T-cell (primary cell): ENCODE data around the gene HCFC1. TPM values are rescaled to one million over a fixed set of nuclear protein-coding genes. Genes with fewer than 3 reads are reported as not detected.

Experiments used
- ATAC-seq, 4 experiments: fragments of 200-7000 bp in 3 of 4; fragments of 150-1000 bp in 1 of 4; cut with Tn5 transposase; replicated peaks in 1 of 4; 1 replicate in 3 of 4; 2 replicates in 1 of 4; pipeline ENCODE4 v1.10.0; 2021; ENCODE audit warnings: moderate library complexity in 3 of 4, mild to moderate bottlenecking in 2 of 4, moderate number of reproducible peaks in 1 of 4
- CTCF ChIA-PET, 2 donors: fragments of 300-600 bp; sonication (Branson Sonifier 250); formaldehyde crosslinking; loops; one replicate each; lab custom pipeline; 2022; ENCODE audit warnings: antibody characterized with exemption in 2 of 2; lab: Charles Lee
- POLR2A ChIA-PET, 2 donors: fragments of 300-600 bp; sonication (Branson Sonifier 250); formaldehyde crosslinking; loops; one replicate each; lab custom pipeline; 2022; ENCODE audit warnings: antibody characterized with exemption in 2 of 2; lab: Charles Lee
- DNase-seq, 35 experiments: peaks; one replicate each; pipeline versions ENCODE4 v3.0.0 to v3.0.0-alpha.2; 2013 to 2023
- H3K27ac ChIP-seq: one replicate; pipeline ENCODE4 v1.5.1; 2013; ENCODE audit warnings: low read length
- H3K27me3 ChIP-seq, 2 experiments: replicated peaks in 1 of 2; 1 replicate in 1 of 2; 2 replicates in 1 of 2; pipeline versions ENCODE4 v1.6.1 to v1.7.0; 2013; ENCODE audit warnings: low read length in 1 of 2, mixed read lengths in 1 of 2; ENCODE audit not compliant: control insufficient read depth in 2 of 2, insufficient read depth in 2 of 2; ENCODE audit errors: extremely low read depth in 1 of 2
- H3K36me3 ChIP-seq, 2 donors: 1 replicate in 1 of 2; 2 replicates in 1 of 2; pipeline versions ENCODE4 v1.6.1 to v1.7.0; 2013; ENCODE audit warnings: low read length in 1 of 2; ENCODE audit not compliant: control insufficient read depth in 2 of 2, insufficient read depth in 1 of 2; ENCODE audit errors: extremely low read depth in 1 of 2
- H3K4me1 ChIP-seq, 2 experiments: 1 replicate in 1 of 2; 2 replicates in 1 of 2; pipeline versions ENCODE4 v1.6.1 to v1.7.0; 2013; ENCODE audit warnings: low read length in 2 of 2, mixed read lengths in 1 of 2; ENCODE audit not compliant: insufficient read depth in 2 of 2, control insufficient read depth in 1 of 2; ENCODE audit errors: extremely low read depth in 1 of 2
- H3K4me3 ChIP-seq, 2 donors: 1 replicate in 1 of 2; 2 replicates in 1 of 2; pipeline versions ENCODE4 v1.5.1 to v1.7.0; 2013; ENCODE audit warnings: mild to moderate bottlenecking in 2 of 2, low read length in 1 of 2, moderate library complexity in 1 of 2; ENCODE audit not compliant: control insufficient read depth in 1 of 2; ENCODE audit errors: extremely low read depth in 1 of 2
- H3K9me3 ChIP-seq: 2 replicates; pipeline ENCODE4 v1.7.0; 2013
- H3K27ac Mint-ChIP-seq, 2 donors: one replicate each; pipeline ENCODE4 v1.8.0; 2020 to 2021; ENCODE audit warnings: mild to moderate bottlenecking in 2 of 2, mixed read lengths in 2 of 2
- H3K27me3 Mint-ChIP-seq, 2 donors: one replicate each; pipeline ENCODE4 v1.8.0; 2021 to 2022; ENCODE audit warnings: mixed read lengths in 2 of 2
- H3K36me3 Mint-ChIP-seq: one replicate; pipeline ENCODE4 v1.8.0; 2021; ENCODE audit warnings: mixed read lengths
- H3K4me1 Mint-ChIP-seq, 3 donors: one replicate each; pipeline ENCODE4 v1.8.0; 2020 to 2022; ENCODE audit warnings: mixed read lengths in 3 of 3, mild to moderate bottlenecking in 1 of 3
- H3K4me3 Mint-ChIP-seq, 3 donors: one replicate each; pipeline ENCODE4 v1.8.0; 2020 to 2022; ENCODE audit warnings: mild to moderate bottlenecking in 3 of 3, mixed read lengths in 3 of 3, moderate library complexity in 3 of 3
- H3K9me3 Mint-ChIP-seq, 3 donors: one replicate each; pipeline ENCODE4 v1.8.0; 2020 to 2022; ENCODE audit warnings: mixed read lengths in 3 of 3
- WGBS: methylation state at CpG from one replicate; pipeline ENCODE4 v1.1.5; 2013; ENCODE audit warnings: missing lambda C conversion rate; ENCODE audit not compliant: insufficient coverage; 5-methylcytosine and 5-hydroxymethylcytosine counted together
- total RNA-seq, 35 experiments: library from RNA in 6 of 35; stranded (reverse) in 6 of 35; fragments of 120-200 nt in 1 of 35; gene quantifications; one replicate each; pipeline versions ENCODE4 v1.2.1 to v1.2.4 and lab custom pipeline; 2013 to 2026

Gene HCFC1
- total RNA-seq, 5 donors from 2014 or later (not counting 1 experiment from before 2014, with no cell fraction given), result 67.1 to 73.4 (median 69.2) TPM

DNA sequence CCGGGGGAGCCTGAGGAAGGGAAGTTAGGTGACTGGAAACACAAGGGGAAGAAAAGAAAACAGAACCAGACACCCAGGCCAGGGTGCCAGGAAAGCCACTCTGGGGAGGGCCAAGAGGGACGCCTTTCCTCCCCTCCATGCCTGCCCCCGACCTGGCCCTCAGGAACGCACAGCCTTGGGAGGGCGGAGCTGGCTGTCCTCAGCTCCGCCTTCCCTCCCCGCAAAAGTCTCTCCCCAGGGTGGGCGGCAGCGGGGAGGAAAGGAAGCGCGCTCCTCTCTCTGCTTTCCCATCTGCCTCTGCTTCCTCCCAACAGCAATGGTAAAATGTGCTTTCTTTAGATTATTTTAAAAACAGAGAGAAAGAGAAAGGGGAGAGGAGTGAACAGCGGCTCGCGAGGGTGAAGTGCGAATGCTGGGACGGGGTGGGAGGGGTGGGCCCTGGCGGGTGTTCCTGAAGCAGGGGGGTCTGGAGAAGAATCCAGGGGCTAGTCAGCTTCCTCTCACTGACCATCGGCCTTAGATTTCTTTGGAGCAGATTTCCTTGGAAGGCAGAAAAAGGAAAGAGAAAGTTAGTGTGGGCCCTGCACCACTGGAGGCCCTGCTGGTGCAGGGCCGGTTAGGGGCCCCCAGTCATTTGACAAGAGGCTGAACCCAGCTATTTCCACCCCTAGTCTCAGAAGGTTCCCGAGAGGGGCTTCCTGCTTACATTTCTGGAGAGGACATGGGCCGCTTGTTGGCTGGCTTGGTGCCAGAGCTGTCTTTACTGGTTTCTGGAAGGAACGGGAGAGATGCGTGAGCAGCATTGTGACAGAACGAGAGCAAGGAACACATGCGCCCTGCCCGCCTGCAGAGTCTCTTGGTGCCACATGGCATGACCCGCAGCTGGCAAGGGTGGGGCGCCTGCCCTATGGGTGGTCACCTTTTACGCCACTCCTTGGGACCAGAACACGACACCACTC lies 22.5 kb downstream of the HCFC1 start:
- Histone ChIP-seq H3K4me3 (no peak overlapping the region), H3K27ac (no peak overlapping the region), H3K4me1 (peaks cover 3 to 57% of the 10 kb centered on the region in 2 experiments), H3K36me3 (peaks cover 7 to 45% of the 10 kb centered on the region in 2 donors), H3K27me3 (no peaks in the 10 kb centered on the region), H3K9me3 (no peaks in the 10 kb centered on the region)
- CTCF ChIA-PET, result interaction anchor here (0.6 to 3.6 kb wide), 8 partner anchors 14 to 605 kb away, joined by 3 to 36 read pairs (median 4); partner anchors contain the start of genes ARHGAP4 (in 2 of the 2) and PLXNB3 (in 1 of the 2)
- Mint-ChIP-seq H3K4me3 (no peak overlapping the region), H3K4me1 (peaks cover 17 to 23% (median 21%) of the 10 kb centered on the region in 3 donors), H3K27me3 (no peaks in the 10 kb centered on the region), H3K9me3 (no peaks in the 10 kb centered on the region), H3K36me3 (peaks cover 6% of the 10 kb centered on the region), H3K27ac (peak overlapping the region in 1 of 2 donors; percentile 76)
- WGBS, result 73% methylated on average over 14 of the region's 30 CpGs
- POLR2A ChIA-PET, result interaction anchor here in 1 of 2 donors (1.2 kb wide), 1 partner anchor 24 kb away, joined by 3 read pairs; no protein-coding TSS in a partner anchor
- ATAC-seq (no peak), DNase-seq (peak in 1 of 35 experiments; percentile 30)

DNA sequence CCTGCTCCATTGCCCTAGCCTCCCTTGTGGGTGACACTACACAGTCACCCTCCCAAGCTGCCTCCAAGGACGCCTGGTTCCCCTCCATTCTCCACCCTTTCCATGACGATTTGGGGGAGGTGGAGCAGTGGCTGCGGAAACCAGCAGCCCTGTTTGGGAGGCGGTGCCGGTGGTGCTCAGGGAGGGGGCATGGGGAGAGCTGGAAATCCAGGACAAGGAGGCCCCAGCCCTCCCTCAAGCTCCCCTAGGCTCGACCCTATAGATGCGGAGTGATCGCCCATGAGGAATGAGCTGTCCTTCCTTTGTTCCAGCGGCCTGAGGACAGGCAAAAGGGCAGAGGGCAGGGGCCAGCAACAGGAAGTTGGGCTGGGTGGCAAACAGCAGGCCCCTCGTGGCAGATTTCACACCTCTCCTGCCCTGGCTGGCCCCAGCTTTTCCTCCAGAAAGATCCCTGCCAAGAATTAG lies 23.6 kb downstream of the HCFC1 start:
- Mint-ChIP-seq H3K9me3 (no peaks in the 10 kb centered on the region), H3K27ac (peak overlapping the region; percentile 39 to 76), H3K36me3 (peaks cover 6% of the 10 kb centered on the region), H3K27me3 (no peaks in the 10 kb centered on the region), H3K4me3 (no peak overlapping the region), H3K4me1 (peaks cover 19 to 25% (median 20%) of the 10 kb centered on the region in 3 donors)
- no peaks in the 10 kb centered on the region for H3K27me3 ChIP-seq
- peaks cover 3 to 34% of the 10 kb centered on the region in 2 donors for H3K36me3 ChIP-seq
- H3K27ac ChIP-seq, result no peak overlapping the region
- POLR2A ChIA-PET, result no interaction called here
- H3K4me1 ChIP-seq, result peaks cover 5 to 59% of the 10 kb centered on the region in 2 experiments
- H3K4me3 ChIP-seq, result no peak overlapping the region
- H3K9me3 ChIP-seq, result no peaks in the 10 kb centered on the region
- WGBS, result no CpG with 5 or more reads among the region's 10 CpGs
- no peak for ATAC-seq
- CTCF ChIA-PET, result interaction anchor here (0.6 to 3.6 kb wide), 9 partner anchors 11 to 604 kb away, joined by 3 to 36 read pairs (median 4); partner anchors contain the start of genes ARHGAP4 (in 2 of the 2) and PLXNB3 (in 1 of the 2)
- DNase-seq, result no peak

DNA sequence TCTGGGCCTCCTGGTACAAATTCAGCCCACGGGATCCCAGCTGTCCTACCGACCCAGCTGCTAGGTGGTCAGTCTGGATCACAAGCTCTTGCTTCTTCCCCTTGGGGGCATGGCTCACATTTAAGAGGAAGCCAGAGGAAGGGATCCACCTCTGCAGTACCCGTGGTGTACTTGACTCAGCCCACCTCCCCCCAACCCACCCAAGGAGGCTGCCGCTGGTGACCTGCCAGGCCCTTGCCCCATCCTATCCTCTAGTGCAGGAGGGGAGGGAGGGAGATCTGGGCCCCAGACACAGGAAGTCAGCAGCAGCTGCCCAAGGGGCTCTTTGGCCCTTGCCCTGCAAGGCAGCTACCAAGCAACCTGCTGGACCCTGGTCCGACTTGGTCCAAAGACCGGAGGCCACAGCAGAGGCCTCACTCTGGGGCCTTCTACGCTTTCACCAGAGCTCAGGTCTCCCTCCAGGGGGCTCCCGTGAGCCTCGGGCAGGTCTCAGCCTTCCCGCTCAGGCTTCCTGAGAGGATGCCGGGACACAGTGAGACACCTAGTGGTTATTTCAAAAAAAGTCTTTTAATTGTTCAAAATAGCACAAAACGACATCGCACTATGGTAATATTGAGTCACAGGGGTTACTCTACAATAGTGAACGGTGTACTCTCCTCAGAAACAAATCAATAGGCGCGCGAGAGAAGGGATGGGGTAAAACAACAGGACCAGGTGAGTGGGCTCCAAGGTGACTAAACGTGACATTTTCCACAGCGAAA lies 24.4 kb downstream of the HCFC1 start:
- peaks cover 0 to 26% of the 10 kb centered on the region in 2 donors for H3K36me3 ChIP-seq
- ChIA-PET POLR2A (no interaction called here), CTCF (interaction anchor here (0.5 to 3.6 kb wide), 18 partner anchors 9 to 281 kb away, joined by 3 to 36 read pairs (median 4); partner anchors contain the start of genes ARHGAP4 (in 2 of the 2) and NAA10 (in 1 of the 2))
- ATAC-seq (peak; percentile 79 to 85 (median 82)), DNase-seq (peak; percentile 49 to 85 (median 70))
- H3K9me3 ChIP-seq, result no peaks in the 10 kb centered on the region
- no peak overlapping the region for H3K4me3 ChIP-seq
- H3K9me3 Mint-ChIP-seq, result no peaks in the 10 kb centered on the region
- peak overlapping the region; percentile 71 to 90 for H3K27ac Mint-ChIP-seq
- H3K27me3 Mint-ChIP-seq, result no peaks in the 10 kb centered on the region
- no peak overlapping the region for H3K27ac ChIP-seq
- peaks cover 5 to 63% of the 10 kb centered on the region in 2 experiments for H3K4me1 ChIP-seq
- WGBS, result 0% methylated on average over 2 of the region's 19 CpGs
- H3K27me3 ChIP-seq, result no peaks in the 10 kb centered on the region
- H3K4me3 Mint-ChIP-seq, result peak overlapping the region in 1 of 3 donors; percentile 52
- H3K4me1 Mint-ChIP-seq, result peaks cover 19 to 23% (median 20%) of the 10 kb centered on the region in 3 donors
- peaks cover 6% of the 10 kb centered on the region for H3K36me3 Mint-ChIP-seq

DNA sequence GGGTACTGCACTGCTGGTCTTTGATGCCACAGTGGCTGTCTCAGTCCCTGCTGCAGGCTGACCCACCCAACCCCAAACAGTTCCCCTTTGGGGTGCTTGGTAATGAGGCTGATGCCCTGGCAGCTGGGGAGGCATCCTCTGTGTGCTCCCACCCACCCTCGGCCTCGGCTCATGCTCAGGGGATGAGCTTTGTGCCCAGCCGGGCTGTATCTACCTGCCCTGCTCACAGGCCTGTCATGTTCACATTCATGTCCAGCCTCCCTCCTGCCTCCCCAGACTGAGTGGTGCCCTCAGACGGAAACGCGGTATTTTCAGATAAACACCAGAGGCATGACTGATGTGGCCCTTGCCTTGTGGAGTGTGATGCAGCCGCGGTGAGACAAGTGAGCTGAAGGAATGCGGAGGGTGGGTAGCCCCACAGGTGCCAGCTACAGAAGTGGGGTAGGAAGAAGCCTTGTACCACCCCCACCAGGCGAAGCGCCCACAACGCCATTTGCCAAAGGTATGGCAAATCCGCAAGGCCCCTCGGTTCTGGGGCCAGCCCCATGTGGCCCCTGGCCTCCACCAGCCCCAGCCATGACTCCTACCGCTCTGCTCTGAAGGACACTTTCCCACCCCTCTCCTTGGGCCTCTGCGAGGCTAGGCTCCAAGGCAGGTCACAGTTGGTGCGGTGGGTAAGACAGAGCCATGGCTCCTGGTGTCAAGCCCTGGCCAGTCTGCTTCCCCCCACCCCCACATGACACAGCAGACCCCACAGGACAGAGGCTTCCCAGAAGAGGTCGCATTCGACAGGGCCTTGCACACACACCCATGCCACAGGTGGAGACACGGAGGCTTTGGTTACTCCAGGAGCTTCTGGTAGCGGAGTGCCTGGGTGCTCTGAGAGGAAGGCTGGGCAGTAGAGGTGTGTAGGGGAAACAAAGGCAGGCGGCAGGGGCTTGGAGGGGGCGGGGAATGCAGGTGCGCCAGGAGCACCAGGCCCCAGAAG lies 25.4 kb downstream of the HCFC1 start:
- H3K36me3 Mint-ChIP-seq, result peaks cover 6% of the 10 kb centered on the region
- H3K4me3 Mint-ChIP-seq, result peak overlapping the region in 1 of 3 donors; percentile 86
- Histone ChIP-seq H3K27me3 (no peaks in the 10 kb centered on the region), H3K36me3 (peaks cover 0 to 18% of the 10 kb centered on the region in 2 donors), H3K4me3 (no peak overlapping the region), H3K9me3 (no peaks in the 10 kb centered on the region), H3K4me1 (peaks cover 5 to 70% of the 10 kb centered on the region in 2 experiments), H3K27ac (no peak overlapping the region)
- H3K27ac Mint-ChIP-seq, result peak overlapping the region in 1 of 2 donors; percentile 34
- ChIA-PET CTCF (interaction anchor here (0.6 to 3.6 kb wide), 15 partner anchors 8 to 280 kb away, joined by 3 to 36 read pairs (median 4); partner anchors contain the start of gene ARHGAP4 (in 1 of the 2)), POLR2A (no interaction called here)
- no peaks in the 10 kb centered on the region for H3K9me3 Mint-ChIP-seq
- peaks cover 22 to 25% (median 23%) of the 10 kb centered on the region in 3 donors for H3K4me1 Mint-ChIP-seq
- ATAC-seq, result no peak
- WGBS, result 97% methylated on average over 6 of the region's 24 CpGs
- no peak for DNase-seq
- no peaks in the 10 kb centered on the region for H3K27me3 Mint-ChIP-seq

DNA sequence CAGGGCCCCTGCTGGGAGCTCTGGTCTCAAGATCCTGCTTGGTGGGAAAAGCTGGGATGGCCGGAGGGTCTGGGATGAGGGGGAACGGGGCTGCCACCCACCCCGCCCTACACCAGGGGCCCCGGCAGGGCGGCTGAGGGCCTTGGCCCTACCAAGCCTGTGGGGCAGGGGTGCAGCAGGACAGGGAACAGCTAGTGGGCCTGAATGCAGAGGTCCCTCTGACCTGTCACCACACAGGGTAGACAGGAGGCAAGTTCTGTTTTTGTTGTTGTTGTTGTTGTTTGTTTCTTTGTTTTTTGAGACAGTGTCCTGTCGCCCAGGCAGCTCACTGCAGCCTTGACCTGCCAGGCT lies 26.8 kb downstream of the HCFC1 start:
- POLR2A ChIA-PET, result interaction anchor here (0.6 to 1.0 kb wide), 2 partner anchors 19 to 20 kb away, joined by 3 to 8 read pairs; no protein-coding TSS in a partner anchor
- no peak overlapping the region for H3K27ac Mint-ChIP-seq

More for the DNA sequence above, 26.8 kb downstream of the HCFC1 start:
- whole genome bisulfite sequencing, result 33% methylated on average over 2 of the region's 6 CpGs
- Mint-ChIP-seq H3K9me3 (no peaks in the 10 kb centered on the region), H3K4me3 (peak overlapping the region in 2 of 3 donors; percentile 75 to 86), H3K36me3 (peaks cover 3% of the 10 kb centered on the region), H3K27me3 (no peaks in the 10 kb centered on the region), H3K4me1 (peaks cover 24 to 28% (median 27%) of the 10 kb centered on the region in 3 donors)
- DNase-seq (no peak), ATAC-seq (peak in 3 of 4 experiments; percentile 11 to 27 (median 21))
- Histone ChIP-seq H3K9me3 (no peaks in the 10 kb centered on the region), H3K36me3 (peaks cover 0 to 4% of the 10 kb centered on the region in 2 donors), H3K27me3 (no peaks in the 10 kb centered on the region), H3K4me3 (peak overlapping the region; percentile 53), H3K4me1 (peaks cover 5 to 69% of the 10 kb centered on the region in 2 experiments), H3K27ac (no peak overlapping the region)
- CTCF ChIA-PET, result interaction anchor here (0.6 to 1.3 kb wide), 6 partner anchors 16 to 41 kb away, joined by 3 to 8 read pairs (median 4); no protein-coding TSS in a partner anchor
